GM23338 (cell line): ENCODE measurements around the gene EXOC3L1.
A peak's percentile ranks its signal among the peaks of the same experiment; 100 is the strongest.

Experiments used
- CREB1 ChIP-seq: fragments of 250-450 bp; sonication (Bioruptor Pico); IDR thresholded peaks from 2 replicates; pipeline ENCODE4 v1.5.0; 2020; ENCODE audit warnings: low read depth, mild to moderate bottlenecking, moderate library complexity
- CTCF ChIP-seq, 2 experiments: fragments of 200-600 bp in 1 of 2; sonication (generic) in 1 of 2; conservative IDR thresholded peaks; 2 replicates each; pipeline versions ENCODE4 v1.5.1 to v1.6.1; 2016 to 2017; ENCODE audit warnings: antibody characterized with exemption in 2 of 2, low read depth in 2 of 2, mild to moderate bottlenecking in 2 of 2, moderate library complexity in 1 of 2
- ETS1 ChIP-seq: IDR thresholded peaks from 2 replicates; pipeline ENCODE4 v1.6.1; 2016; ENCODE audit warnings: antibody characterized with exemption
- EZH2 ChIP-seq: fragments of 200-600 bp; sonication (generic); IDR thresholded peaks from one replicate; pipeline ENCODE4 v1.8.0; 2017; ENCODE audit warnings: antibody characterized with exemption, mild to moderate bottlenecking, low read depth; ENCODE audit not compliant: unreplicated experiment
- EZH2phosphoT487 ChIP-seq: fragments of 200-600 bp; sonication (generic); IDR thresholded peaks from one replicate; pipeline ENCODE4 v1.8.1; 2018; ENCODE audit warnings: antibody characterized with exemption; ENCODE audit not compliant: unreplicated experiment
- JUNB ChIP-seq: IDR thresholded peaks from one replicate; pipeline ENCODE4 v1.6.1; 2016; ENCODE audit warnings: antibody characterized with exemption; ENCODE audit not compliant: unreplicated experiment
- NANOG ChIP-seq: IDR thresholded peaks from 2 replicates; pipeline ENCODE4 v1.6.1; 2016; ENCODE audit warnings: antibody characterized with exemption, borderline replicate concordance
- POLR2AphosphoS5 ChIP-seq: IDR thresholded peaks from 2 replicates; pipeline ENCODE4 v1.6.1; 2016; ENCODE audit warnings: antibody characterized with exemption, low read depth
- REST ChIP-seq: IDR thresholded peaks from one replicate; pipeline ENCODE4 v1.6.1; 2018; ENCODE audit warnings: antibody characterized with exemption; ENCODE audit not compliant: unreplicated experiment
- ZNF114 ChIP-seq: fragments of 250-450 bp; sonication (Bioruptor Pico); IDR thresholded peaks from 2 replicates; pipeline ENCODE4 v1.5.0; 2020; ENCODE audit warnings: mild to moderate bottlenecking, moderate library complexity
- ZNF331 ChIP-seq: fragments of 250-450 bp; sonication (Bioruptor Pico); IDR thresholded peaks from 2 replicates; pipeline ENCODE4 v1.5.0; 2020; ENCODE audit warnings: low read depth, mild to moderate bottlenecking, moderate library complexity

- TF ChIP-seq EZH2 (no peak), CTCF (conservative IDR thresholded peaks at IDR 0.05; ENCODE audit: low read depth in 2 of 2) (peak in 1 of 2 experiments; percentile 43; a peak in 3 of 4 replicates), ETS1 (no peak), POLR2AphosphoS5 (peak; percentile 22), CREB1 (CRISPR knock-in tag) (no peak), REST (no peak), JUNB (no peak), ZNF331 (CRISPR knock-in tag) (no peak), EZH2phosphoT487 (no peak), NANOG (no peak), ZNF114 (CRISPR knock-in tag) (no peak)
Measured at GRCh38 chr16:67149276-67150046, 40.5 kb downstream of the EXOC3L1 start.
